Stomach (tissue), 4 donors: Measurements from ENCODE around the gene SSRP1.

ENCODE experiments used
- CTCF ChIP-seq, 7 experiments: fragments of 450-650 bp in 4 of 7; fragments of 200-600 bp in 3 of 7; sonication (generic) in 3 of 7; IDR thresholded peaks; one replicate each; pipeline ENCODE4 v1.5.1; 2016 to 2019; ENCODE audit warnings: antibody characterized with exemption in 7 of 7, control low read depth in 2 of 7, mild to moderate bottlenecking in 1 of 7
- EP300 ChIP-seq: sonication (generic); formaldehyde crosslinking; IDR thresholded peaks from one replicate; pipeline ENCODE4 v1.6.1; 2017; ENCODE audit warnings: antibody characterized with exemption
- POLR2AphosphoS5 ChIP-seq, 3 donors: sonication (generic); formaldehyde crosslinking; IDR thresholded peaks; one replicate each; pipeline ENCODE4 v1.6.1; 2016; ENCODE audit warnings: antibody characterized with exemption in 3 of 3

DNA sequence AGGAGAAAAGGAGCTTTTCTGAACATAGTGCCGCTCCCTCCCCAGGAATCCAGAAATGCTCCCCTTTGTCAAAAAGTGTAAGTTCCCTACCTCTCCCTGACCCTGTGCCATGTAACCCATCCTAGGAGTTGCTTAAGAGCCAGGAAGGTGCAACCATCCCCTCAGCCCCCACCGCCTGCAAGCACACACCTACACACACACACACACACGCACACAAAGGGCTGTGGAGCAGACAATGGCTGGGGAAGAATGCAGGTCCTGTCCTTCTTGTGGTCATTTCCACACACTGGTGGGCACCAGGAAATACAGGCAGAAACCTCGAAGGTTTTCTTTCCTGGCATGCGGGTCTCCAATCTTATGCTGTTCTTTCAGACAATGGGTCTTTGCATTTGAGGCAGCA lies 3.6 kb upstream of the SSRP1 start:
- TF ChIP-seq POLR2AphosphoS5 (IDR thresholded peaks at IDR 0.05) (no peak), CTCF (IDR thresholded peaks at IDR 0.05) (no peak), EP300 (no peak)
